OCI-LY3 (cell line): ENCODE results near the gene GRXCR2.

Source experiments
- CTCF ChIP-seq: fragments of 200-600, 300-600 bp; sonication (generic); IDR thresholded peaks from 2 replicates; pipeline ENCODE4 v1.5.1; 2014; ENCODE audit warnings: antibody characterized with exemption, low read length, low read depth
- EZH2phosphoT487 ChIP-seq: fragments of 200-600 bp; shearing (Covaris generic); IDR thresholded peaks from 2 replicates; pipeline ENCODE4 v1.6.1; 2018; ENCODE audit warnings: antibody characterized with exemption, mixed run types, low read depth

DNA sequence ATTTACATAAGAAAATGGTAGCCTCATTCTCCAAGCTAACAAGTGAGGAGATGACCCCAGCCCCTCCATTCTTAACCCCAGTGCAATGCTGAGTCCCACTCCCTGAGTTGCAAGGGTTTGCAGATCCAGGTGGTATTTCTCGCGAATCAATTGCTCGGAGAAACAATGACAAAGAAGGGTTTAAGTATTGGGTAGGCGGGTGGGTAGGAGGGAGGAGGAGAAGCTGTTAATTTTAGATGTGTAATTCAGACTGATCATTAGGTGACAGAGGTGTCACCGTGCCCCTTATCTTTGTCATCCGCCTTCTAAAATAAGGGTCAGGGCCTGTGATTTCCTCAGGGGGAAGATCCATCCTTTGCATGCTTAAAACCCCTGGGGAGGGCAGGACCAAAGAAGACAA is 46.6 kb upstream of the GRXCR2 start:
- no peak for TF ChIP-seq CTCF
- TF ChIP-seq EZH2phosphoT487 = no peak
